ENCODE results near the gene DOK7.

GRCh38 chr4:3433138-3433869 is 29.8 kb upstream of the DOK7 start:
- no peak for TF ChIP-seq CTCF (IDR thresholded peaks at IDR 0.05 in 4 of 5, conservative IDR thresholded peaks at IDR 0.05 in 1 of 5)
- TF ChIP-seq POLR2A (IDR thresholded peaks at IDR 0.05) = no peak
